KG1 (cell line): Measurements from ENCODE around the gene MPP4.
"Not testable (repeated sequence)": the region's sequence is repeated elsewhere in the genome, so short reads cannot be mapped to it uniquely, and the experiment has no call there.

Experiments
- DNase-seq: peaks from one replicate; lab custom pipeline; 2025; lab: John Stamatoyannopoulos, UW

MPP4 gene

DNA sequence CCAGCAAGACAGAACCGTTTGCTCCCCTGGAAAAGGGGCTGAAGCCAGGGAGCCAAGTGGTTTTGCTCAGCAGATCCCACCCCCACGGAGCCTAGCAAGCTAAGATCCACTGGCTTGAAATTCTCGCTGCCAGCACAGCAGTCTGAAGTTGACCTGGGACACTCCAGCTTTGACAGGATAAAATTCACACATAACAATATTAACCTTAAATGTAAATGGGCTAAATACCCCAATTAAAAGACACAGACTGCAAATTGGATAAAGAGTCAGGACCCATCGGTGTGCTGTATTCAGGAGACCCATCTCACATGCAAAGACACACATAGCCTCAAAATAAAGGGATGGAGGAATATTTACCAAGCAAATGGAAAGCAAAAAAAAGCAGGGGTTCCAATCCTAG, 27.2 kb downstream of the MPP4 start:
- not testable (repeated sequence) for DNase-seq

DNA sequence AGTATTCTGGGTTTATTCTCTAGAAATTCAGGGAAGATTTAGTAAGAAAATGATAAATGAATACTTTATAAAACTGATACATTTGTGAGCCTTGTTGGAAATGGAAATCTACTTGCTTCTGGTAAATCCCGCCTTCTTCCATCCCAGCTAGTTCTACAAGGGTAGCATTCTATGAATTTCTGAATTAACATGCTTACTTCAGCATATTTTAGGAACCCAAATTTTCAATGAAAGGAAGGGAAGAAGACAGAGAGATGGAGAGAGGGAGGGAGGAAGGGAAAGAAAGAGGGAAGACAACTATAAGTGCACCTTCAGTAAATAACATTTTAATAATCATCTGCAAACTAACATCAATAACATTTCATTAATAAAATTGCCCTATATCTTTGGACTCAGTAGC, 28.6 kb downstream of the MPP4 start:
- no peak for DNase-seq

DNA sequence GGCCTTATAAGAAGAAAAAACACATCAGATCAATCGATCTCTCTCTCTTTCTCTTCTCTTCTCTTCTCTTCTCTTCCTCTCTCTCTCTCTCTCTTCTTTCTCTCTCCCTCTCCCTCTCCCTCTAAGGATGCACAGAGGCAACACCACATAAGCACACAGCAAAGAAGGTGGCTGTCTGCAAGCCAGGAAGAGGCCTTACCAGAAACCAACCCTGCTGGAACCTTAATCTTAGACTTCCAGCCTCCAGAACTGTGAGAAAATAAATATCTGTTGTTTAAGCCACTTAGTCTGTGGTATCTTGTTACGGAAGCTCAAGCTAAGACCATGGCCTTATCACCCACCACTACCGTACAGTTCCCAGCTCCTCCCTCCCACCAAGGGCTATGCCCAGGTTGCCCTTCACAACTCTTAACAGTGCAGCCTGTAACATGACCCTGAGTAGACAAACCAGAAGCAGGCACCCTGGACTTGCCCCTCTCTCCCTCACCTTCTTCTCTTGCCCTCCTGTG, 30.0 kb downstream of the MPP4 start:
- no peak for DNase-seq

DNA sequence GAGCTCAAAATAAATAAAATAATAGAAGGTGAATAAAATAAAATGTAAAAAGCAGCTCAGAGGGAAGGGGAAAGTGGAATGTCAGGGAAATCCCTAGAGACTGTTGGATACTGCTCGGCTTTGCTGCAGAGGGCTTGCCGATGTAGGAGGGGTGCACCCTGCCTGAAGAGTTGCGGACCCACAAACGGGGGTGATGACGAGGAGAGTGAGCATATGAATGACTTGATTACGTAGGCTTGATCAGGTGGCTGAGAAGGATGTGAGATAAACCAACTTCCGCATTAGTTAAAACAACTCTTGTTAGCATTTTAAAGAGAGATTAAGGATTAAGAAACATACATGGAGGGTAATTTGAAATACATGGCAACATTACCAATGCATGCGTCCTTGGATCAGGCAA, 34.1 kb downstream of the MPP4 start:
- no peak for DNase-seq

DNA sequence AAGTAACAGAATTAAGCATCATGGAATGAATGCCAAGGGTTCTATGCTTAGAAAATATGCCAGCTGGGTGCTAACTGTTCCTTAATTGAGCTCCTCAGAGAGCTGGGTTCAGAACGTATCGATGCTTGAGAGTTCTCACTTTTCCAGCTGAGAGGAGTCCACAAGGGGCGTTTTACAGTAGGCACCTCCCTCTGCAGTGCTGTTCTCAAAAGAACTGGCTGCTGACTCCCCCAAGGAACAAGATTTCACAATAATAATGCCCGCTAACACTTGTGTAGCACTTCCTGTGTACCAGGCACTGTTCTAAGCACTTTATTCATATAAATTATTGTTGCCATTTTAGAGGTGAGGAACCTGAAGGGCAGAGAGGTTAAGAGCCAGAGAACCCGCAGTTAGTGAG, 37.1 kb downstream of the MPP4 start:
- no peak for DNase-seq

DNA sequence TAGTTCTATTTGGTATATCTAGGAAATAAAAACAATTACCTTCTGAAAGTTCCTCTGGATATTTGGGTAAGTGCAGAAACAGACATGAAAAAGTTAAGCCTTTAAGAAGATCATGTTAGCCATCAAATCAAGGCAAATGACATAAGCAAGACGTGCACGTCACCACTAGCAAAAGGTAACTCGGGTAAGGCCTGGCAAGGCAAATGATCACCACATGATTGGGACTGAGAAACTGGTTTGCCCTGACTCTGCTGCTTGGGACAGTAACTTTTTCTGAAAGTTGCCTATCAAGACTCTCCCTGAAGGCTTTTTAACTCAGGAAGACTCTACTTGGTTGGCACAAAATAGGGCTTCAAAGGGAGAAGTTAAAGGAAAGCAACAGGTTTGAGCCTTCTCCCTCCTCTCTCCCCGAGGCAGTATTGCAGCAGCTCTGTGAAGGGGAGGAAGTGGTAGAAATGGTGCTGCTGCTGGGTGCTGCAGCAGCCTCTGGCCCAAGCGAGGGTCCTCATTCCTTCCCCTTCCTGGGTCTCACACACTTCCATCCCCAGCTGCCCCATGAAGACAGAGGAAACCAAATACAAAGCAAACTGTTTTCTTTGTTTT, 38.0 kb downstream of the MPP4 start:
- DNase-seq = peak; percentile 2

DNA sequence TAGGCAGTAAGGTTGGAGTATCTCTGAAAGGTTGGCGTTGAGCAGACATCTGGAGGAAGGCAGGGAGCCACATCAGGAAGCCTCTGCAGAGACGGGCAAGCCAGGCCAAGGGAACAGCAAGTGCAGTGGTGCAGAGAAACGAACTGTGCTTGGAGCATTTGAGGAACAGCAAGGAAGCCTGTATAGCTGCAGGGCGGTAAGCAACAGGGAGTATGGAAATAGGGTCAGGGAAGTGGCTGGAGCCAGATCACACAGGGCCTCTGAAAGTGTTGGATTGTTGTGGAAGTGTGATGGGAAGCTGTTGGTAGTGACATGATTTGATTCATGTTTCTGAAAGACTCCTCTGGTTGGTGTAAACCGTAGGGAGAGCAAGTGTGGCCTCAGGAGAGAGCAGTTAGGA, 41.7 kb downstream of the MPP4 start:
- DNase-seq = no peak

DNA sequence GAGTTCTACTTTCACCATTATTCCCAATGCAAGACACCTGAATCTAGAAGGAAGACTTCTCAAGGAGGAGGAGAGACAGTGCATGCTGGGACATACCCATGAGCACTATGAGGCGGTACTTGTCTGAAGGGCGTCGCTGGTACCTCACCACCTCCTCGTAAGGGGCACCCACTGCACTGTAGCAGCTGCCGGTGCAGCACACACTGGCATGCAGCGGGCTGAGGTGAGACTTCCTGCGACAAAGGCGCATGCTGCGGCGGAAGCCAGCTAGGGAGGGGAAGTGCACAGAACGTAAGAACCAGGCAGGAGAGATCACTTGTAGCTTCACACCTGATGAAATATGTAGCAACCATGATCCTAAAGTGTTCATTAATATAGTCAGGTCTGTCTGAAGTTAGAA, 42.3 kb downstream of the MPP4 start:
- DNase-seq = no peak

DNA sequence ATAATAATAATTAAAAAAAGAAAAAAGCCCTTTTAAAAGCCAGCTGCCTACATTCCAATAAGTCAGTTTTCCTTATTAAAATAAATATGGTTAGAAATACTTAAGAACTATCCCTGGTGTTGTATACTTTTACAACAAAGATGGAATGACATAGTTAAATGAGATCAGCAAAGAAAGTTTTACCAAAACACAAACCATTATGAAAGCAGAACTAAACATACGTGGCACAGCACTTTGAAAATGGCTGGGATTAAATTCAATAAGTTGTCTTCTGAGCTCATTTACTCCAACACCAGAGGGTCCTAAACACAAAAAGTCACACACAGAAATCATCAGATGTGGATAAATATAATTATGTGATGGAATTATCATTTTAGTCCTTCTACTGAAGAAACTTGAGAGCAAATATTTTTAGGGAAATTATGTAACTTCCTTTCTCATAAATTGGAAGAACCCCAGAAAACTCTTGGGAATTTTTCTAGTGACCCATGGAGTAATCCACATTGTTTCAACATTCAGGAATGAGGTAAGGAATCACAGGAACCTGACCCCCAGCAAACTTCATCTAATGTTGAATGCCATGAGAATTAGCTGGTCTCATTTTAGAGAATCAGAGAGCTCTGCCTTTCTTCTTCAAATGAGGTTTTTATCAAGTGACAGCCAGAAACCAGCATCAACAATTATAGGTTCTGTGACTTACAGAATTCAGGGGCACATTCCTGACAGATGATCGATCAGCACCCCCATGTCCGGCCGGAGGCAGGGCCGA, 43.6 kb downstream of the MPP4 start:
- DNase-seq = no peak

DNA sequence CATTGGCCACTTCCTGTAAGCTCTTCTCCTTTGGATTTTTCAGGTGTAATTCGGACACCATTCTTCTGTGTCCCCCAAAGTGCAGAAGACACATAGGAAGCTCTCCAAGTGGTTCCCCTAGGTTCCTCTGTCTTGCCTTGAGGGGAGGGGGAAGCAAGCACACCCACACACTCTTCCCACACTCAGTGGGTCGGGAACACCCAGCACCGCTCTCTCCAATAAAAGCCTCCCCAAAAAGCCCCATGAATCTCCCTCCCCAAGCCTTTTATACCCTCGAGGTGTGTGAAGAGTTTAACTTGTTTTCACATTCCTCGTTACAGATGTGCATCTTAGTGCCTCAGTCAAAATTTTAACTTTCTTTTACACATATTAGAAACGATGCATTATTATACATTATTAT, 45.2 kb downstream of the MPP4 start:
- no peak for DNase-seq

DNA sequence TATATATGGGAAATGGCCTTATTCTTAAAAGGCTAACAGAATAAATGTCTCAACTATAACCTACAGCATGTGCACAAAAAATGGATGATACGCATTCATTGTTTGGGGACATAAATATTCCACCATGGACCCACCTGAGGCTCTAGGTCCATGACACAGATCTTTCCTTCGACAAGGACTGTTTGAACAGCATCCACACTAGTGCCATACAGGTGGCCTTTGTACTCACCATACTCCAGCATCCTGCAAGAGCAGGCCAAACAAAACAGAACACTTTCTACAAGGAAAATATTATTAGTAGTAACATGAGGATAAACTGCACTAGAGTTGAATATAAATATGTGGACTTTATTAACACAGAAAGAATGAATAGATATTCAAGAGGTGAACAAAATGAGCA, 49.0 kb downstream of the MPP4 start:
- no peak for DNase-seq

DNA sequence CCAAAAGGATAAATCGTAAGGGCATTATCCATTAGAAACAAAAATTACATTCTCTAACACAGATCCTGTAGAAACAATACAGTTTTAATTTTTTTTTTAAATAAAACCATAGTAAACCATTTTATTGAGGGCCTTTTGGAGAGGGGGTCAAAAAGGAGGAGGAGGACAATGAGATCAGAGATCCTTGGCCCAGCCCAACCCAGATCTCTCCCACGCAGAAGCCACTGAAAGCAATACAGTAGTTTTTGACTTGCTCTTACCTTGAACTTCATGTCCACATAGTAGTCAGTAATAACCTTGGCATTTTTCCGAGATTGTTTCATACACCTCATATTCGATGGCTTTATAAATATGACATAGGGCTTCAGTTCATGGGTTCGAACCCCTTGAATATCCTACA, 51.0 kb downstream of the MPP4 start:
- DNase-seq = no peak

DNA sequence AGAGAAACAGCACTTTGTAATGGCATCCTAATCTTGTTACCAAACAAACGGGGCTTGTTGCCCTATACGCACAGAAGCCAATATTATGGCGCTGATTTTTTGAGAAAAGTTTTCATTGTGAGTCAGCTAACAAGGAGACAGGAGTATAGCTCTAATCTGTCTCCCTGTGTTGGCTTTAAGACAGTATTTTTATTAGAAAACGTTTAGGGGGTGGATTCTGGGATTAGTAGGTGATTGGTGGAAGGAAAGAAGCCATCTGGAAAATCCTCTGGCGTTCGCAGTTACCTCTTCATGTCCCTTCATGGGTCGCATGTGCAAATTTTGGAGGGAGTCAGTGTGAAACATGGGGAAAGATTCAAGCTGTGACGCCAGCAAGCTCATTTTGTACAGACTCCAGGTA, 54.4 kb downstream of the MPP4 start:
- DNase-seq = no peak

DNA sequence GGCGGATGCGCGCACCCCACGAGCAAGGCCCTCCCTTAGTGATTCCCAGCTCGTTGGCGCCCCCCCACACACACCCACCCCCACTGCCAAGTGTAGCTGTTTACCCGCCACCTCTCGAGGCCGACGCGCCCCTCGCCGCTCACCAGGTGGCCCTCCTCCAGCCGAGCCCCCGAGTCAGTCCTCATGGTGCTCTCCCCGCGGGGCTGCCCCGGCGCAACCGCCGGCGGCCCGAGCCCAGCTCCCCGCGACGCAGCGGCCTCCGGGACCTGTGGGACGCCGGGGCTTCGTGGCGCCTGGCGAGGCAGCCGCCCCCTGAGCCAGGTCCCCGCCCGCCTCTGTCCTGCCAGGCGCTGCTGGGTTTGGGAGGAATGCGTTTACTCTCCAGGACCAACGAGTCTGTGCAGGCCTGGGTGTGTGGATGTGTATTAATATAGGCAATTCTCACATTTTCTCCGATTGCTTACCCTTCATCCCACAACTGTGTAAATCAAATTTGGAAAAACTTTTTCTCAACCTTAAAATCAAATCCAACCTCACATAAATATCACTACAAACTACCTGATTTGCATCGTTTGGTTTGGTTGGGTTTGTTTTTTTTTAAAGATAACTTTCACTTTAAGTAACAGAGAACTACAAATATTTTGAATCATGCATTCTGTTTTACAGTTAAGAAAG, 55.1 kb downstream of the MPP4 start, which contains the start of gene TMEM237:
Gene TMEM237, minus strand, starts transcription at position 288 of the 675 bp plus-strand sequence. Its CDS starts 103 bp downstream, at position 185.
- no peak for DNase-seq

DNA sequence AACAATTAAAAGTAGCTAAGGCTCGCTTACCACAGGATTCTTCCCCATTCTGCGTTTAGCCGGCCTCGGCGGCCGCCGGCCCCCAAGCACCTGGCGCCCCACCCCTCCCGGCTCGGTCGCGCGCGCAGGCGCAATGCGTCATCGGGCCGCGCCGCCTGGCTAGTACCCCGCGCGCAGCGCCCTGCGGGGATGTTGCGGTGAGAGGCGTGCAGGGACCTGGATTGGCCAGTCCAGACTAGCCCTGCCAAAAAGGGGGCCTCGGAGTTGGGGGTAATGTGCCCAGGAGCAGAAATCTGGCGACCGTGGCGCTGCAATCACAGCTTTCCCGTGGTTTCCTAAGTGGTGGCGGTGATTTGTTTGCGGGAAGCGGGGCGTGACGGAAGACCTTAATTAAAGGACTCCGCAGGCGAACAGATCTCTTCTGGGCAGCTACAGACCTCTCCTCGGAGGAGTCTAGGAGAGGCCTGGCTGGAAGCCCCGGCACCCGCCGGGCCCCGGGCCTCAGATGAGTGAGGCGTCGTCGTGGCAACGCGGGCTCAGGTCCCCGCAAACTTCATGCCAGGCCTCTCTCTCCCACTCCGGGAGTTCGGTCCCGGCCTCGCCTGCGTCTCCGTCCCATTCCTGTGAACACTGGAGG, 55.7 kb downstream of the MPP4 start:
- peak; percentile 51 for DNase-seq

DNA sequence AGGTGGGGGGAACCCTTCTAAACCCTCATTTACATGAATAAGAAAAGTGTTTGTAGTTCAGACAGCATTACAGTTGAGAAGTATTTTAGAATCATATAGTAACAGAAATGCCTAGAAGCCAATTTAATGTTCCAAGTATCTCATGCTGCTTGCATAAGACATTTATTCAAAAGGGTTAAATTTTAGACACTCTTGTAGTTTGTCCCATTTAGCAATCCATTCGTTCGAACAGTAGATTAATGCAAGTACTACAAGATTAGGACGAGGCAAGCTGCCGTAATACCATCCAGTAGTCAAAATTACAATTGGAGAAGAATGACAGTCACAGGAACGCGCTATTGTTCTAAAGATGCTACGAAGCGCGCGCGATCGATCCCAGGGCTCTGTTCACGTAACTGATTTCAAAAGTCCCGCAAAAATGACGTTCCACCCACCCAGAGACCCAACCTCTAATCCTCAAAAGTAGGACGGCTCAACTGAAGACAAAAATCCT, 56.3 kb downstream of the MPP4 start:
- no peak for DNase-seq

DNA sequence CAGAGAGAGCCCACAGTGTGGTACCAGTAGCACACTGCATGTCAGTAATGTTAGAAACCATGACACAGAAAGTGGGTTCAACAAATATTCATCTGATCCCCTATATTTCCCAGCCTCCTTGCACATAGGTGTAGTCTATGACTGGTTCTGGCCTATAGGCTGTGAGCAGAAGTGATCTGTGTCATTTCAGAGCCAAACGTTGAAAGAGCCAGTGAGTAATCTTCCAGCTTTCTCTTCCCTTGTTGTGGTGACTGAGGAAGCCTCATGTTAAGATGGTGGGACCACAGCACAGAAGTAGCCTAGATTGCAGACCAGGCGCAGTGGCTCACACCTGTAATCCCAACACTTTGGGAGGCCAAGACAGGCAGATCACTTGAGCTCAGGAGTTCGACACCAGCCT, 59.2 kb downstream of the MPP4 start:
- DNase-seq = no peak

DNA sequence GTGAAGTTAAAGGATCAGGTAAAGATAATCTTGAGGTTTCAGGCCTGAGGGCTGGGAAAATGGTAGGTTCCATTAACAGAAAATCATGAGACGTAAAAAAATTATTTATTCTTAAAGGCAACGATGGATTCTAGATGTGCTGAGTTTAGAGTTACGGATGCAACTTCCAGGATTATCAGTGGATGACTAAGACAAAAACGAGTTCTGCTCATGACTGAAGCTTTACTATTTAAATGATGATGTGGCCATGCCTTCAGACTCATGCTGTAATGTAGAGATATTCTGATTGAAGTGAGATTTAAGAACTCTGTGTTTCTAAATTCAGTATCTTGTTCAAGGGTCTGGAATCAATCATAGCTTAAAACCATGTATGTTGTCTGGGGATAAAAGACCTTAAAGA, 60.1 kb downstream of the MPP4 start:
- no peak for DNase-seq

DNA sequence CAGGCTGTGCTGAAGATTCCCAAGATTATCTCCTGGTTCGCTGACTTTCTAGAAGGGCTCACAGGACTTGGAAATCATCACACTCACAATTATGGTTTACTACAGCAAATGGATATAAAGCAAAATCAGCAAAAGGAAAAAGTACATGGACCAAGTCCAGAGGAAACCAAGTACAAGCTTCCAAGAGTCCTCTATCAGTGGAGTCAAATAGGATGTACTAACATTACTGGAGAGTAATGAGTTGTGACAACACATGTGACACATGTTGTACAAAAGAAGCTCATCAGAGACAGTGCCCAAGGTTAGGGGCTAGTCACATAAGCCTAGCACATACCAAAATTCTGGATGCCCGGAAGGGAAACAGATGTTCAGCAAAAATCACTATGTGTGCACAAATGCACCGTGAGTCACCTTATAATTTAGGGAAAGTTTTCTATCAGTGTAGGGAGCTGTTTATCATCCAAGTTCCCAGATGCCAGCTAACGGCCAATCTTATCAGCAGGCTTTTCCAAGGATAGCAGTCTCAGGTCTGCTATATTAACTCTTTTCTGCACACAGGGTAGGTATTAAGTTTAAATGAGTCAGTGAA, 64.7 kb downstream of the MPP4 start:
- DNase-seq = no peak

DNA sequence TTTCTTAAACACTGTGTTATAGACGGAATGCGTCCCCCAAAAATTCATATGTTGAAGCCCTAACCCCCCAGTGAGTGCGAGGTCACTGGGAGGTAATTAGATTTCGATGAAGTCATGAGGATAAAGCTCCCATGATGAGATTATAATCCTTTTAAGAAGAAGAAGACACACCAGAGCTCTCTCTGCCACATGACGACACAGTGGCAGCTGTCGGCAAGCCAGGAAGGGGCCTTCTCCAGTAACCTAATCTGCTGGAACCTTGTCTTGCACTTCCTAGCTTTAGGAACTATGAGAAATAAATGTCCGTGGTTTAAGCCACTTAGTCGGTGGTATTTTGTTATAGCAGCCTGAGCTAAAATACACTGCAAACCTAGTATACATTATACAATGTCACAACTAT, 67.4 kb downstream of the MPP4 start:
- no peak for DNase-seq

DNA sequence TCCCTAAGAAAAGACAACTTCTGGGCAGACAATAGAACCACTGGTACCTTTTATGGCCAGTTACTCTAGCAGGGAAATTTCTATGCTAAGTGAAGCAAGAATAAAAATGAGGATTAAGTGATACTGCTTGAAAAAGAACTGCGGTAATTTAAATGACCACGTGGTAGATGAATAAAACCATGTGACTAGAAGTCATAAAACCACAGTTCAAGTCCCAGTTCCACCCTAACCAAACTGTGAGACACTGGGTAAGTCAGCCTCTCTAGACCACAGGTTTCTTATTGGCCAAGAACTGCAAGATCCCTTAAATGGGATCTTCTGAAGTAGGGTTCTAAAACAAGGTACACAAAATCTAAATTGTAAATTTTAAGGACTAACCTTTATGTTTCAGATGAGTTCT, 67.9 kb downstream of the MPP4 start:
- no peak for DNase-seq

DNA sequence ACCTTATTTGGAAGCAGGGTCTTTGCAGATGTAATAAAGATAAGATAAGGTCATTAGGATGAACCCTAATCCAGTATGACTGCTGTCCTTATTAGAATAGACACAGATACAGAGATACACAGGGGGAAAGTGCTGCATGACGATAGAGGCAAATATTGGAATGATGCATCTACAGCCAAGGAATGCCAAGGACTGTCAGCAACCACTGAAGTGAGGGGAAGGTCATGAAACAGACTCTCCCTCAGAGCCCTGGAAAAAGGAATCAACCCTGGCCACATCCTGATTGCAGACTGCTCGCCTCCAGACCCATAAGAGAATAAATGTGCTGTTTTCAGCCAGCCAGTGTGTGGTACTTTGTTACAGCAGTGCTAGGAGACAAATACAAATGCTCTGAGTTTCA, 69.9 kb downstream of the MPP4 start:
- no peak for DNase-seq
